ENCODE data around the gene TTC14. TPM values are rescaled to one million over a fixed set of nuclear protein-coding genes. Genes with fewer than 3 reads are reported as not detected.

The TTC14 gene
- total and polyA plus RNA-seq, 2 of the 13 experiments (the other 11 are each of a cell fraction or from before 2014, with no cell fraction given): 28.1 to 35.9 TPM

DNA sequence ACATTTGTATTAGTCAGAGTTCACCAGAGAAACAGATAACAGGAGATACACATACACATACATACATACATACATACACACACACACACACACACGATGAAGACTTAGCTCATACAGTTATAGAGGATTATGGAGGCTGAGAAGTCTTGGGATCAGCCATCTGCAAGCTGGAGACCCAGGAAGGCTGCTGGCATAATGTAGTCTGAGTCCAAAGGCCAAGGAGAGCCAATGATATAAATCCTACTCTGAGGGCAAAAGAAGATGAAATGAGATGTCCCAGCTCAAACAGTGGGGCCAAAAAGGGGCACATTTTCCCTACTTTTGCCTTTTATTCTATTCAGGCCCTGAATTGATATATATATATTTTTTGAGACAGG is 6.4 kb upstream of the TTC14 start:
- in situ Hi-C loops (cut with HindIII; ENCODE audit: extremely low pct_ligation_motif_present, low pct_unique_long_range_greater_than_20kb) (loop anchor here (10.0 to 25.0 kb wide), 2 partner anchors 671 to 783 kb away; no protein-coding TSS in a partner anchor), intact Hi-C loops (cut with micrococcal nuclease; ENCODE audit: unreplicated experiment) (loop anchor here (1.0 kb wide), 1 partner anchor 784 kb away; no protein-coding TSS in a partner anchor)
- no peak for ATAC-seq

More for the DNA sequence above, 6.4 kb upstream of the TTC14 start:
- Histone ChIP-seq H3K36me3 (replicated peaks in 1 of 2; ENCODE audit: control insufficient read depth in 1 of 2, insufficient read depth in 2 of 2, low read length in 2 of 2) (no peaks in the 10 kb centered on the region), H3K4me3 (replicated peaks in 1 of 3; ENCODE audit: insufficient read depth in 1 of 3, low read depth in 2 of 3, low read length in 3 of 3) (no peak overlapping the region), H3K27me3 (ENCODE audit: control insufficient read depth in 1 of 2, insufficient read depth in 2 of 2, low read length in 2 of 2) (no peaks in the 10 kb centered on the region; a peak in 1 of 5 replicates), H3K79me2 (ENCODE audit: insufficient read depth, low read length) (no peaks in the 10 kb centered on the region), H3K27ac (ENCODE audit: extremely low read length, insufficient read depth, low read length) (no peak overlapping the region), H3K4me2 (ENCODE audit: low read depth, low read length) (no peak overlapping the region), H2AFZ (ENCODE audit: low read length) (no peak overlapping the region), H3K9ac (ENCODE audit: insufficient read depth, low read depth, low read length) (no peak overlapping the region), H4K20me1 (ENCODE audit: insufficient read depth, low read length) (no peaks in the 10 kb centered on the region), H3K4me1 (ENCODE audit: insufficient read depth, low read length) (no peaks in the 10 kb centered on the region), H3K9me3 (ENCODE audit: low read length) (no peaks in the 10 kb centered on the region)
- ChIA-PET POLR2A (no interaction called here), CTCF (ENCODE audit: low intra/inter-chr PET ratio, low total read pairs) (interaction anchor here (1.6 kb wide), 1 partner anchor 667 kb away, joined by 7 read pairs; no protein-coding TSS in a partner anchor)
- BruUV-seq (replicated peaks): no TSS peak
- TF ChIP-seq, protein P1, sequence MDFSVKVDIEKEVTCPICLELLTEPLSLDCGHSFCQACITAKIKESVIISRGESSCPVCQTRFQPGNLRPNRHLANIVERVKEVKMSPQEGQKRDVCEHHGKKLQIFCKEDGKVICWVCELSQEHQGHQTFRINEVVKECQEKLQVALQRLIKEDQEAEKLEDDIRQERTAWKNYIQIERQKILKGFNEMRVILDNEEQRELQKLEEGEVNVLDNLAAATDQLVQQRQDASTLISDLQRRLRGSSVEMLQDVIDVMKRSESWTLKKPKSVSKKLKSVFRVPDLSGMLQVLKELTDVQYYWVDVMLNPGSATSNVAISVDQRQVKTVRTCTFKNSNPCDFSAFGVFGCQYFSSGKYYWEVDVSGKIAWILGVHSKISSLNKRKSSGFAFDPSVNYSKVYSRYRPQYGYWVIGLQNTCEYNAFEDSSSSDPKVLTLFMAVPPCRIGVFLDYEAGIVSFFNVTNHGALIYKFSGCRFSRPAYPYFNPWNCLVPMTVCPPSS (IDR thresholded peaks at IDR 0.05): no peak
- TF ChIP-seq XRCC5 (optimal IDR thresholded peaks at IDR 0.05; ENCODE audit: low read length): no peak
- TF ChIP-seq ZIK1 (CRISPR knock-in tag; IDR thresholded peaks at IDR 0.05; ENCODE audit: borderline replicate concordance, low read depth): no peak
- TF ChIP-seq ZNF543 (CRISPR knock-in tag; IDR thresholded peaks at IDR 0.05): no peak
- TF ChIP-seq POLR2G (IDR thresholded peaks at IDR 0.05; ENCODE audit: low read depth, low read length): no peak
- no peak for TF ChIP-seq HNF4A (CRISPR knock-in tag; IDR thresholded peaks at IDR 0.05)
- TF ChIP-seq ZNF615 (CRISPR knock-in tag; IDR thresholded peaks at IDR 0.05; ENCODE audit: borderline replicate concordance): no peak
- TF ChIP-seq YEATS4 (CRISPR knock-in tag; IDR thresholded peaks at IDR 0.05; ENCODE audit: borderline replicate concordance): no peak
- TF ChIP-seq KDM6A (CRISPR knock-in tag; IDR thresholded peaks at IDR 0.05; ENCODE audit: low read depth): no peak
- TF ChIP-seq, protein P2, sequence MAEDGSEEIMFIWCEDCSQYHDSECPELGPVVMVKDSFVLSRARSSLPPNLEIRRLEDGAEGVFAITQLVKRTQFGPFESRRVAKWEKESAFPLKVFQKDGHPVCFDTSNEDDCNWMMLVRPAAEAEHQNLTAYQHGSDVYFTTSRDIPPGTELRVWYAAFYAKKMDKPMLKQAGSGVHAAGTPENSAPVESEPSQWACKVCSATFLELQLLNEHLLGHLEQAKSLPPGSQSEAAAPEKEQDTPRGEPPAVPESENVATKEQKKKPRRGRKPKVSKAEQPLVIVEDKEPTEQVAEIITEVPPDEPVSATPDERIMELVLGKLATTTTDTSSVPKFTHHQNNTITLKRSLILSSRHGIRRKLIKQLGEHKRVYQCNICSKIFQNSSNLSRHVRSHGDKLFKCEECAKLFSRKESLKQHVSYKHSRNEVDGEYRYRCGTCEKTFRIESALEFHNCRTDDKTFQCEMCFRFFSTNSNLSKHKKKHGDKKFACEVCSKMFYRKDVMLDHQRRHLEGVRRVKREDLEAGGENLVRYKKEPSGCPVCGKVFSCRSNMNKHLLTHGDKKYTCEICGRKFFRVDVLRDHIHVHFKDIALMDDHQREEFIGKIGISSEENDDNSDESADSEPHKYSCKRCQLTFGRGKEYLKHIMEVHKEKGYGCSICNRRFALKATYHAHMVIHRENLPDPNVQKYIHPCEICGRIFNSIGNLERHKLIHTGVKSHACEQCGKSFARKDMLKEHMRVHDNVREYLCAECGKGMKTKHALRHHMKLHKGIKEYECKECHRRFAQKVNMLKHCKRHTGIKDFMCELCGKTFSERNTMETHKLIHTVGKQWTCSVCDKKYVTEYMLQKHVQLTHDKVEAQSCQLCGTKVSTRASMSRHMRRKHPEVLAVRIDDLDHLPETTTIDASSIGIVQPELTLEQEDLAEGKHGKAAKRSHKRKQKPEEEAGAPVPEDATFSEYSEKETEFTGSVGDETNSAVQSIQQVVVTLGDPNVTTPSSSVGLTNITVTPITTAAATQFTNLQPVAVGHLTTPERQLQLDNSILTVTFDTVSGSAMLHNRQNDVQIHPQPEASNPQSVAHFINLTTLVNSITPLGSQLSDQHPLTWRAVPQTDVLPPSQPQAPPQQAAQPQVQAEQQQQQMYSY (CRISPR knock-in tag; IDR thresholded peaks at IDR 0.05): no peak
- no peak for TF ChIP-seq ZFYVE20 (CRISPR knock-in tag; IDR thresholded peaks at IDR 0.05; ENCODE audit: borderline replicate concordance, low read depth)
- no peak for TF ChIP-seq SIX1 (CRISPR knock-in tag; IDR thresholded peaks at IDR 0.05; ENCODE audit: borderline replicate concordance)
- TF ChIP-seq ZNF335 (CRISPR knock-in tag; IDR thresholded peaks at IDR 0.05): no peak
- no peak for TF ChIP-seq GATAD2A (CRISPR knock-in tag; IDR thresholded peaks at IDR 0.05)
- no peak for FAIRE-seq
- 0% methylated on average over 1 of the region's 1 CpG for WGBS (ENCODE audit: low lambda C conversion rate)
- no peak for DNase-seq (ENCODE audit: low spot score)

Measured in HepG2 (cell line).